SU-DHL-6 (cell line): Measurements from ENCODE around the gene MAPK13.
A peak's percentile ranks its signal among the peaks of the same experiment; 100 is the strongest.

Experiments
- H2AFZ ChIP-seq: fragments of 200-600 bp; sonication (generic); 2 replicates; pipeline ENCODE4 v1.6.1; 2014; ENCODE audit warnings: low read depth, mild to moderate bottlenecking, moderate library complexity, mixed read lengths, antibody characterized with exemption, low read length; ENCODE audit not compliant: severe bottlenecking
- H3F3A ChIP-seq: fragments of 200-600 bp; shearing (Covaris generic); 2 replicates; pipeline ENCODE4 v1.6.0; 2016; ENCODE audit warnings: antibody characterized with exemption, mild to moderate bottlenecking; ENCODE audit not compliant: insufficient read depth
- H3K27ac ChIP-seq: fragments of 200-600 bp; sonication (generic); 2 replicates; pipeline ENCODE4 v1.5.1; 2016; ENCODE audit warnings: low read depth, mild to moderate bottlenecking, low read length, moderate library complexity, mixed read lengths
- H3K27me3 ChIP-seq: fragments of 200-600 bp; sonication (generic), shearing (Covaris generic); 2 replicates; pipeline ENCODE4 v1.6.0; 2014; ENCODE audit warnings: mild to moderate bottlenecking, low read length
- H3K36me3 ChIP-seq: fragments of 200-600 bp; sonication (generic); 2 replicates; pipeline ENCODE4 v1.6.1; 2014; ENCODE audit warnings: mild to moderate bottlenecking, low read length, mixed read lengths
- H3K4me2 ChIP-seq: fragments of 300-600, 200-600 bp; shearing (Covaris generic), sonication (generic); 2 replicates; pipeline ENCODE4 v1.6.0; 2014; ENCODE audit warnings: low read length, low read depth, mild to moderate bottlenecking; ENCODE audit not compliant: poor library complexity, severe bottlenecking
- H3K4me3 ChIP-seq: fragments of 200-600 bp; sonication (generic); 2 replicates; pipeline ENCODE4 v1.5.1; 2014; ENCODE audit warnings: antibody characterized with exemption, low read length, mild to moderate bottlenecking, mixed read lengths; ENCODE audit not compliant: insufficient read depth, poor library complexity, severe bottlenecking
- H3K79me2 ChIP-seq: fragments of 200-600 bp; sonication (generic); 2 replicates; pipeline ENCODE4 v1.6.1; 2014; ENCODE audit warnings: mild to moderate bottlenecking, low read length, moderate library complexity; ENCODE audit not compliant: insufficient read depth
- H3K9ac ChIP-seq: fragments of 200-600 bp; sonication (generic); 2 replicates; pipeline ENCODE4 v1.7.0; 2014; ENCODE audit warnings: mild to moderate bottlenecking, low read length
- H3K9me2 ChIP-seq: fragments of 200-600 bp; sonication (generic); replicated peaks from 2 replicates; pipeline ENCODE4 v1.6.1; 2014; ENCODE audit warnings: low read length; ENCODE audit not compliant: insufficient read depth
- H3K9me3 ChIP-seq: fragments of 200-600 bp; sonication (generic); 2 replicates; pipeline ENCODE4 v1.6.1; 2014; ENCODE audit warnings: low read length, mixed read lengths; ENCODE audit not compliant: insufficient read depth
- H4K20me1 ChIP-seq: fragments of 200-600 bp; sonication (generic); 2 replicates; pipeline ENCODE4 v1.6.1; 2014; ENCODE audit warnings: low read depth, mild to moderate bottlenecking, antibody characterized with exemption, low read length, moderate library complexity, mixed read lengths
- EZH2phosphoT487 ChIP-seq: fragments of 200-600 bp; sonication (generic), shearing (Covaris generic); conservative IDR thresholded peaks from 2 replicates; pipeline ENCODE4 v1.6.1; 2018; ENCODE audit warnings: mild to moderate bottlenecking, antibody characterized with exemption, low read length, moderate library complexity, mixed read lengths
- TF ChIP-seq, protein P1 (sequence below): fragments of 200-600 bp; sonication (generic); IDR thresholded peaks from one replicate; pipeline ENCODE4 v1.5.1; 2017; ENCODE audit warnings: antibody characterized with exemption, mild to moderate bottlenecking, low read length, moderate library complexity; ENCODE audit not compliant: insufficient read depth, poor library complexity, severe bottlenecking

The MAPK13 gene

DNA sequence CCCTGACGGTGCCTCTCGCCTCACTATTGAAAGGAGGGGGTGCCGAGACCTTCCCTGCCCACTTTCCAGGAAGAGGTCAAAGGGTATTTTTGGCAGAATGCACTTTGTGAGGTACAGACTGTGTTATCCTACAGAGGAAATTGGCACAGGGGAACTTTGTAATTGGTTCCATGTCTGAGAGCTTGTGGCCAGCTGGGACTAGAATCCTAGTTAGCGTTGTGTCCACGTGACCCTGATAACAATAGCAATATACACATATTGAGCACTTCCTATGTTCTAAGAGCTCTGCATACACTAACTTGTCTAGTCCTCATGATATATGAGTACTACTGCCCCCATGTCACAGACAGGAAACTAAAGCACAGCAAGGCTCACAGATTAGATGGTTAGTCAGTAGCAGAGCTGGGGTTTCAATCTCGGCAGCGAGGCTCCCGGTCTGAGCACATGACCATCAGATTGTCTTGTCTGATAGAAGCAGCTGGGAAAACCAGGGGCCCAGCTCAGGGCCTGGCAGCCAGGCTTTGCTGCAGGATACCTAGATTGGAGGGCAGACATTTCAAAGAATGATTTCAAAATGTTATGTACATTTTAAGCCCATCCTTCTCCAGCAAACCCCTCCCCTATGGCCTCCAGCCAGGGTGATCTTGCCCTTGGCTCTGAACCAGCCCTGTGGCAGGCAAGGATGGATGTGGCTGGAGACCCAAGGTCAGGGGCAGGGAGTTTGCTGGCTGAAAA is 1.4 kb downstream of the MAPK13 start:
- TF ChIP-seq, protein P1, sequence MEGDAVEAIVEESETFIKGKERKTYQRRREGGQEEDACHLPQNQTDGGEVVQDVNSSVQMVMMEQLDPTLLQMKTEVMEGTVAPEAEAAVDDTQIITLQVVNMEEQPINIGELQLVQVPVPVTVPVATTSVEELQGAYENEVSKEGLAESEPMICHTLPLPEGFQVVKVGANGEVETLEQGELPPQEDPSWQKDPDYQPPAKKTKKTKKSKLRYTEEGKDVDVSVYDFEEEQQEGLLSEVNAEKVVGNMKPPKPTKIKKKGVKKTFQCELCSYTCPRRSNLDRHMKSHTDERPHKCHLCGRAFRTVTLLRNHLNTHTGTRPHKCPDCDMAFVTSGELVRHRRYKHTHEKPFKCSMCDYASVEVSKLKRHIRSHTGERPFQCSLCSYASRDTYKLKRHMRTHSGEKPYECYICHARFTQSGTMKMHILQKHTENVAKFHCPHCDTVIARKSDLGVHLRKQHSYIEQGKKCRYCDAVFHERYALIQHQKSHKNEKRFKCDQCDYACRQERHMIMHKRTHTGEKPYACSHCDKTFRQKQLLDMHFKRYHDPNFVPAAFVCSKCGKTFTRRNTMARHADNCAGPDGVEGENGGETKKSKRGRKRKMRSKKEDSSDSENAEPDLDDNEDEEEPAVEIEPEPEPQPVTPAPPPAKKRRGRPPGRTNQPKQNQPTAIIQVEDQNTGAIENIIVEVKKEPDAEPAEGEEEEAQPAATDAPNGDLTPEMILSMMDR: no peak
- no peak for TF ChIP-seq EZH2phosphoT487
- Histone ChIP-seq H3K4me2 (peak overlapping the region; percentile 61), H3K36me3 (no peaks in the 10 kb centered on the region)

DNA sequence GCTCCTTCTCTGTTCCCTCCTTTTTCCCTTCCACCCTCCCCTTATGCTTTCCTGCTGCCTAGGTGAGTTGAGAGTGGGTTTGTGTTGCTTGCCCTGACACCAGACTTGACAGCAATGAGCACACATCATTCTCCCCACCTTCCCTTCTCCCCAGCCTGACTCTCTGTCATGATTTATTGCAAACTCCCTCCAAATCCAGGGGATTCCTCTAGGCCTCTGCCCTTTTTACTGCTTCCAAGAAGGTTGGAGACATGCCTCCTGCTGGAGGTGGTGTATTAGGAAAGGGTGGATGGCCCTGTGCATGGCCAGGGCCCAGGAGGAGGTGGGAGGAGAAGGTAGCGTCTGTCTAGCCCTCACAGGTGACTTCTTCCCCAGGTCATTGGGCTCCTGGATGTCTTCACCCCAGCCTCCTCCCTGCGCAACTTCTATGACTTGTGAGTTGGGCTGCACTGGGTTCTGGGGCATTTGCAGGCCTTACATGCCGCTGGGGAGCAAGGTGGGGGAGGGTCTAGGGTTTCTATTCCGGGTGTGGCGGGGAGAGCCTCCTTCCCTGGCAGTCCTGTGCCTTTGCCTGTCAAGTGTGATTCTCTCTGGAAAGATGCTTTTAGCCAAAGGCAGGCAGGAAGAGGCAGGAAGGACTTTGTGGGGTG is 2.1 kb downstream of the MAPK13 start:
- Histone ChIP-seq H3K27ac (peak overlapping the region; percentile 64), H3K9me3 (no peaks in the 10 kb centered on the region), H3K4me3 (peak overlapping the region; percentile 62), H3K4me2 (peak overlapping the region; percentile 61), H3K9me2 (no peaks in the 10 kb centered on the region), H3K27me3 (no peaks in the 10 kb centered on the region), H2AFZ (no peak overlapping the region), H3K36me3 (no peaks in the 10 kb centered on the region), H3K9ac (peak overlapping the region; percentile 68), H3K79me2 (no peaks in the 10 kb centered on the region), H3F3A (peaks cover 14% of the 10 kb centered on the region), H4K20me1 (no peaks in the 10 kb centered on the region)
- TF ChIP-seq, protein P1: no peak
- no peak for TF ChIP-seq EZH2phosphoT487

More for the DNA sequence above, 1.4 kb downstream of the MAPK13 start:
- no peaks in the 10 kb centered on the region for H3K27me3 ChIP-seq
- no peaks in the 10 kb centered on the region for H3K9me3 ChIP-seq
- H3K9me2 ChIP-seq: no peaks in the 10 kb centered on the region
- peak overlapping the region; percentile 62 for H3K4me3 ChIP-seq
- H2AFZ ChIP-seq: peak overlapping the region; percentile 66
- no peaks in the 10 kb centered on the region for H4K20me1 ChIP-seq
- H3K9ac ChIP-seq: peak overlapping the region; percentile 68
- peak overlapping the region; percentile 64 for H3K27ac ChIP-seq
- no peaks in the 10 kb centered on the region for H3K79me2 ChIP-seq
- H3F3A ChIP-seq: peaks cover 14% of the 10 kb centered on the region

DNA sequence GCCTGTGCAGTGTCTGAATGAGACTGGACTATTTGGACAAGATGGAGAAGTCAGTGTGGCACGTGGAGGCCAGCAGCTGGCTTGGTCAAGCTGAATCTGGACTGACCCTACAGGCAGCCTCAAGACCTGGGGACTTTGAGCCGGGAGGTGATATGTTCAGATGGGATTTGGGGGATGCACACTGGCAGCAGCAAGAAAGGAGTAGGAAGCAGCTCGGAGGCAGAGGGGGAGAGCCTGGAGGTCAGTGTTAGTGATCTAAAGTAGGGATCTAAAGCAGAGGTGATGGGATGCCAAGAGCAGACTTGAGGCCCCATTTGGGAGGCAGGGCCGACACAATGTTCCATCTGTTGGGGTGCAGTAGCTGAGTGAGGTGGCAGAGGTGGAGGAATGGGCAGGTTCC is 2.8 kb downstream of the MAPK13 start:
- Histone ChIP-seq H3K79me2 (no peaks in the 10 kb centered on the region), H4K20me1 (no peaks in the 10 kb centered on the region), H3K36me3 (no peaks in the 10 kb centered on the region), H3K27ac (no peak overlapping the region), H2AFZ (no peak overlapping the region), H3K4me3 (no peak overlapping the region), H3K9me3 (no peaks in the 10 kb centered on the region), H3F3A (peaks cover 14% of the 10 kb centered on the region), H3K4me2 (no peak overlapping the region), H3K9ac (no peak overlapping the region), H3K9me2 (no peaks in the 10 kb centered on the region), H3K27me3 (no peaks in the 10 kb centered on the region)
- no peak for TF ChIP-seq EZH2phosphoT487
- TF ChIP-seq, protein P1: no peak
